ENCODE measurements around the gene FERMT2.

DNA sequence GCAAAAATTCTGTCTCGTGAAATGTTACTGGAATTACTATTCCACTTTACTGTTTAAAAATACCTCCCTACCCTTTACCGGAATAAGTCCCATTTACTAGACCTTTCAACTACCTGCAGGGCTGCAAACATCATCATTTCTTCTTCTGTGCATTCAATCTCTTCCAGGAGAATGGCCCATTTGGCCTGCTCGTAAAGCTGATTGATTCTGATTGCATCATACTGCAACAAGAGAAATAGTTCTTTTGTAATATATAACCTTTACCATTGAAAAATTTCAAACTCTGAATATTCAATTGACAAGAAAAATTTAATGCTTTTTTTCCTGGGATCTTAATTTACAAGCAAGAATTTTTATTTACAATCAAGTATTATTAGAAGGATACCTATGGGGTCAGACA, 72.4 kb downstream of the FERMT2 start:
- TF ChIP-seq, protein P1, sequence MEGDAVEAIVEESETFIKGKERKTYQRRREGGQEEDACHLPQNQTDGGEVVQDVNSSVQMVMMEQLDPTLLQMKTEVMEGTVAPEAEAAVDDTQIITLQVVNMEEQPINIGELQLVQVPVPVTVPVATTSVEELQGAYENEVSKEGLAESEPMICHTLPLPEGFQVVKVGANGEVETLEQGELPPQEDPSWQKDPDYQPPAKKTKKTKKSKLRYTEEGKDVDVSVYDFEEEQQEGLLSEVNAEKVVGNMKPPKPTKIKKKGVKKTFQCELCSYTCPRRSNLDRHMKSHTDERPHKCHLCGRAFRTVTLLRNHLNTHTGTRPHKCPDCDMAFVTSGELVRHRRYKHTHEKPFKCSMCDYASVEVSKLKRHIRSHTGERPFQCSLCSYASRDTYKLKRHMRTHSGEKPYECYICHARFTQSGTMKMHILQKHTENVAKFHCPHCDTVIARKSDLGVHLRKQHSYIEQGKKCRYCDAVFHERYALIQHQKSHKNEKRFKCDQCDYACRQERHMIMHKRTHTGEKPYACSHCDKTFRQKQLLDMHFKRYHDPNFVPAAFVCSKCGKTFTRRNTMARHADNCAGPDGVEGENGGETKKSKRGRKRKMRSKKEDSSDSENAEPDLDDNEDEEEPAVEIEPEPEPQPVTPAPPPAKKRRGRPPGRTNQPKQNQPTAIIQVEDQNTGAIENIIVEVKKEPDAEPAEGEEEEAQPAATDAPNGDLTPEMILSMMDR (IDR thresholded peaks at IDR 0.05; ENCODE audit: insufficient read depth, low read depth, low read length), result no peak
- TF ChIP-seq EZH2 (IDR thresholded peaks at IDR 0.05; ENCODE audit: insufficient read depth, low read length), result no peak
